EL (cell line): Measurements from ENCODE around the gene HOXD4.
A peak's percentile ranks its signal among the peaks of the same experiment; 100 is the strongest.

Source experiments
- DNase-seq: peaks from one replicate; pipeline ENCODE4 v3.0.0-alpha.2; 2016

HOXD4 gene

DNA sequence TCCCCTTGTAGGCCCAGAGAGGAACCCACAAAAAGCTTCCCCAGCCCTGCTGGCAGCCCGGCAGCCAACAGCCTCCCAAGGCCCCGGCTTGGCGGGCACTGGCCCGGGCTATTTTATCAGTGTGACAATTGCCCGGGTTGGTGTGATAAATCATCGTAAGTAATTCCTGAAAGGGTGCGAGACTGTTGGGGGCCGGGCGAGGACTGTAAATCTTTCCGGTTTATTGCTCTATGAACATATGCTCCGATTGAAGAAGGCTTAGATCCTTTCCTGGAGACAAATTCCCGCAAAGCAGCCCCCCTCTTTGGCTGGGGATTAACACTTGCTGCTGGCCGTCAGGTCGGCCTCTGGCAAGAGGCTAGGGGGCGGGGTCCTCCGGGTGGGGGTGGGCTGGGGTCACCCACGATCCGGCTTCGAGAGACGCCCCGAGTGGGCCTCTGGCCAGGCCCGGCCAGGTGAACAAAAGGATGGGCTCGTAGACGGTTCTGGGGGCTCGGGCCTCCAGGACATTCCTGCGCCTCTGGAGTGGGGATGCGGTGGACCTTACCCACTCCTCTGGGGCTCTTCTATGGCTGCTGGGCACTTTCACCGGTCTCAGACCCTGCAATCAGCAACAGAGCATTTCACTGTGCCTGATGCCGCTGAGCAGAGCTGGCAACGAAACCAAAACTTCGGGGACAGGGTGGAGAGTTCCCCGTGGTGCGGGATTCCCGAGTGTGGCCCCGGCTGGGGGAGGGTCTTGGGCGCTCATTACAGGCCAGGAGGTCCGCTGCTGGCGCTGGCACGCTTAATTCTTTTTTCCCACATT, 7.7 kb downstream of the HOXD4 start:
- DNase-seq: no peak

DNA sequence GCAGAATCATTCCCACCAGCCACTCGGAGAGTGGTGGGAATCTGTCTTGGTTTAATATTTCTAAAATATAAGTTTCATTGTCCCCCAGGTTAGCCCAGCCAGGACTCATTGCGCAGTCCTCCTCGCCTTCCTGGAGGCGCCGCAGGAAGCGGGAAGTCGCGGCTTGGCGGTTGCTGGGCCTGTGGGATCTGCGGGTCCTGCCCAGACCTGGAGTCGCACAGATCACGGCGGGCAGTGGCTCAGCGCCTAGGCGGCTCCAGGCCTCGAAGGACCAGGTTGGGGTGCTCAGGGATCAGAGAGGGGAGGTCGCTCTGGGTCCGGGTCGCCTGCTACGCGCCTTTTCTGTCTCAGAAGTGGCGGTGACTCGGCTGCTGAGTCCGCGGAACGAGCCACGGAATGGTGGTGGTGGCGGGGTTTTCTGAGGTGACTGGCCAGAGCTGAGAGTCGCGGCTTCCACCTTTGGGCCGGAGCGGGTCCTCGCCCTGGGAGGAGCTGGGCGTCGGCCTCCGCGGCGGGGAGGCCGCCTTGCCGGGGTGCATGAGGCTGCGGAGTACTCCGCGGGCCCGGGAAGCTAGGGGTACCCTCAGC, 8.4 kb downstream of the HOXD4 start:
- no peak for DNase-seq

GRCh38 chr2:176160251-176160985, 9.1 kb downstream of the HOXD4 start:
- no peak for DNase-seq

DNA sequence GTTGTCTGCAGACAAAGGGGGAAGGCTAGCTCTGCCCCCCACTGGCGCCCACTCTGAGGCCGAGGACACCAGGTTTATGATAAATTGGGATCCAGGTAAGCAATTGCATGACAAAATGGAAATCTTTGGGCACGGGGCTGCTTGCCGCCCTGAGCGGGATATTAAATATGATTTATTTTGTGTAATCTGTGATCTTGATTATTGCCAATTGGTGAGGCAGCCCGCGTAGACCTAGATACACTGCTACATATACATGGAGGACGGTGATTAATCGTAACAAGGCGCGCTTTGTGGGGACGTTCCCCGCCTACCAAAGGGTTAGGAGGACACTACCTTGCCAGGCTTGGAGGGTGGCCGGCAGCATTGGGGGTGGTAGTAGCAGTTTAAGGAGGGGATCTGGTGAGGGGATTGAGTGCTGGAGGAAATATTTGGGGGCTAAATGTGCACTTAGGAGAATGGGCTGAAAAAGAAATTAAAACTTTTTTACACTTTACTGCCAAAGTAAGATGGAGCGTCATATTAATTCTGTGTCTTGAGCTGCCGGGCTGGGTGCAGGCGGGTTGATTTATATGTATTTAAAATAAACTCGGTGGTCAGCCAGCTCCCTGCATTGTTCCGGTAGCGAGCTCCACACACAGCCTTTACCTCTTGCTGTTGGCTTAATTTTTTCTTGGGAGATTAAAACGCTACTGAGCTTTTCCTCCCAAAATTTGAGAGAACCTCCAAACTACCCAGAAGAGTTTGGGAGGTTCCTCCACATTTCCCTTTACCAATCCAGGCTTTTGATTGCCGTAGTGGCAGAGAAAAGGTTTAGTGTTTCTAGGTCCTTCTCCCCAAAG, 9.9 kb downstream of the HOXD4 start:
- no peak for DNase-seq

GRCh38 chr2:176161825-176162626, 10.7 kb downstream of the HOXD4 start:
- DNase-seq: peak; percentile 68

DNA sequence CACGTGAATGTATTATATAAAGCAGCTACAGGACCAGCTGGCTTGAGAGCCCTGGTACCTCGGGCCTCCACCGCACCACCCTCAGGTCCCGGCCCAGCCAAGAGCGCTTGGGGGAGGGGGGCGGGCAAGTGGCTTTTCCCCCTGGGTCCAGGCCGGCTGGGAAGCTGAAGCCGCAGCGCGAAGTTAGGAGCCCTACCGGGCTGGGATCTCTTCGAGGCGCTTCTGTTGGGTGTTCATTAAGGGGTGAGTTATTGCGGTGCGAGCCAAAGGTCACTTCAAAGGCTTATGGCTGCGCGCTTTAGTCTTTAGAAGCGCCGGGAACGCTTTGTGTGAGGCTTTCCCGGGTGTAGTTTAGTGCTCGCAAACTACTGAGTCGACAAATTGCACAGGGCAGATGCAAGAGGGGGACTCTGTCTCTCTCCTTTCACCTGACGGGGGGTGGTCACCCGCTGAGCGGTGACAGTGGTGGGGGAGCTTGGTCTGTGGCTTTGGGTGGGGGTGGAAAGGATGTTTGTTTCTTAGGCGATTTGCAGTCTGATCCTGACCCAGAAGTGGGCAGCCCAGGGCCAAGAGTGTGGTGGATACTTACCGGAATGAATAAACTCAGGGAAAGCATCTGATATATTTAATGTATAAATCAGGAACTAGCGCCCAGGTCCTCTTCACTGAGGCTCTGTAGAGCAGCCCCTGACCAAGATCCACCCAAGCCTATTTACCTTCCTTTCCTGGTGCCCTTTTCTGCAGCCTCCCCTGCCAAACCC, 11.7 kb downstream of the HOXD4 start:
- DNase-seq: no peak

DNA sequence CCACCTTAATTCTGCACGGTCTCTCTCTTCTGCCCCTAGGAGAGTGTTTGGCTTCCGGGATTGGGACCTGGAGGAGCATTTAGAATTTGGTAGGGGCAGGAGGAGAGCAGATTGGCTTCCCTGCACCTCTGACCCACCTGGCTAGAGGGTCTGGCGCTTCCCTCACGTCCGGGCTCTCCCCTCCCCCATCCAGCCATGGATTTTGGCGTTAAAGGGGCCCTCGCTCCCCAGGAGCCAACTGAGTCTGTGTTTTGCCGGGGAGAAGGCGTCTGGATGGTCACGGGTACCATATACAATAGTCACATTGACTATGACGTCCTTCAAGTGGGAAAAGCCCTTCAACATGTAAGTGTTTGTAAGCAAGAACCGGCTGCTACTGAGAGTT, 12.3 kb downstream of the HOXD4 start:
- no peak for DNase-seq

GRCh38 chr2:176164201-176164600, 12.9 kb downstream of the HOXD4 start:
- DNase-seq: no peak

DNA sequence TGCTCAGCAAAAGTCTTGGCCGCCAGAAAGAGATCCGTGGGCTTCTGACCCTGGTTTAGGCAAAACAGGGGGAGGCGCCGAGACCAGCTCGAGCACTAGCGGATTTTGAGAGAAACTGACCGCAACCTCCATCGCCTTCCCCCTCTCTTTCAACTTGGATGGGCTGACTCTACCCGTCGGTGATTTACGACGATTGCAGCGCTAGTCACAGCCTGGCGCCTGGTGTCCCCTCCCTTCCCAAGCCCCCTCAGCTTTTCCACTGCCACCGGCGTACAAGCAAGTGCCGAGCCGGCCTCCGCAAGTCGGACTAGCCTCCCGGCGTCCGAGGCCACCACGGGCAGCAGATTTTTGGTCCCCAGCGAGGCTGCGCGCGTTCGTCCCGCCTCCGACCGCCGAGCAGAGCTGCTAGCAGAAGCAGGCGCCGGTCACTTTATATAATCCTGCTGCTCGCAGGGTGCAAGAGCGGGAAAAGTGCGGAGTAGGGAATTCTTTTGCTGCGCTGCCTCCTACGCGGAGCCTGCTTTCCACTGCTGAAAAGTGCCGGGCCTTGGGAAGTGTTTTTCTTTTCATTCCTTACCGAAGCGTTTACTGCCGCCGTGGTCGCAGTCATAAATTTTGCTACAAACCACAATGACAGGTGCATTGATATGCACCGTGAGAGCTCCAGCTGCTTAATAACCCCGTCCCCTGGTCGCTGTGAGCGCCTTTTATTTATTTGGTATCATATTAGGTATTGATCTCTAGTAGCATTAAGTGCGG, 13.4 kb downstream of the HOXD4 start:
- no peak for DNase-seq

DNA sequence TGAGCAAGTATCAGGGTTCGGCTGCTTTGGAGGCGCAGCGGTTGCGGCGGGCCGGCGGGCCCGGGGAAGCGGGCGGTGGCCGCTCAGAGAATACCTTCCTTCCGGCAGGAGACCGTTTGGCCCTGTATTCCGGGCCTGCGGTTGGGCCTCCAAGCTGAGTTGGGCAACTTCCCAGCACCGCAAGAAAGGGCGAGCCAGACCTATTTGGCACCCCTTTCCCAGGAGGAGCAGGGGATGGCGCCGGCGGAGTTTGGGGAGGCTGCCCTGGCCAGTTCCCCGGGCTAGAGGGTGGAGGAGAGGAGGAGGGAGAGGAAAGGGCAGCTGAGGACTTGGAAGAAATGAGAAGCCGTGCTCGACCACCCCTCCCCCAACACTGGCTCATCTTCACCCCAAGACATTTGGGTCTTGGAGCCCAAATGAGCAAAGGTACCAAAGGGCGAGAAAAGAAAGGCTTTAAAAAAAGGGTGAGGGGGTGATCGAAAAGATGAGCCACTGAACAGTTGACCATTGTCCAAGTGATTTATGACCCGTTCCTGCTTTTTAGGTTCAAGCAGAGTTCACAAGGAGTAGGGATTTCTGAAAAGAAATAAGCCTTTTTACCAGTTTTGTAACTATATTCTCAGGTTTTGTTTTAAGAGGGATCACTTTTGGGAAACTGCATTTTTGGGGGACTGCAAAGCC, 14.2 kb downstream of the HOXD4 start:
- DNase-seq: no peak

DNA sequence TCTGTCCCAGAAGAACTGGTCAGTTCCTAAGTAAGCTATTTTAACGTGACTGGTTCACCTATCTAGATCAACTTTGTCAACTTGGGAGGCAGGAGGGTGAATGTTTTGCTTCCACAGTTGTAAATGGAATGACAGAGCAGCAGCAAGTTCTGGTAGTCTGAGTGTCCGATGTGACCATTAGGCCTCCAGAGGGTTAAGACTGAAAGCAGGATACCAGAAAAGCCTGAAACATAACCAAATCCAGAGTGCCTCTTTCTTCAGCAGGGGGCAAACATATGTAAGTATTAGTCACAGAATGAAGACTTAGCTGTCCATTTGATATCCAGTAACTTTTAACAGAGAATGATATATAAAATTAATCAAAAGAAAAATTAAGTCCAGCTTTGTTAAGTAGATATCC, 14.9 kb downstream of the HOXD4 start:
- no peak for DNase-seq

DNA sequence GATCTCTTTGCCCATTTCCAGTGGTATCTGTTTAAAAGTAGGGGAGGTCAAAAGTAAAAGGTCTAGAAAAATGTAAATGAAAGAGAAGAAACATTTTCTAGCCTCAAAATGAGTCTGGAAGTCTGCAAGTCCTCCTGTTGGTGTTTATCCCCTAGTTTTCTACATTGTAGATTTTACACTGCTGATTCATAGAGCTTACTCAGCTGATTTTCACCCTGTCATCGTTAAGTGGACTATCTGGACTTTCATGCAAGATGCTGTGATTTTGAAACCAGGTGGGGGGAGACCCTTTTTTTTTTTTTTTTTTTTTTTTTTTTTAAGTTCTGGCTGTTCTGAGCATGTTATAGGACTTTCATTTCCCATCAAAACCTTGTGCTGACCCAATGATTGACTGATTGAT, 16.0 kb downstream of the HOXD4 start:
- no peak for DNase-seq

DNA sequence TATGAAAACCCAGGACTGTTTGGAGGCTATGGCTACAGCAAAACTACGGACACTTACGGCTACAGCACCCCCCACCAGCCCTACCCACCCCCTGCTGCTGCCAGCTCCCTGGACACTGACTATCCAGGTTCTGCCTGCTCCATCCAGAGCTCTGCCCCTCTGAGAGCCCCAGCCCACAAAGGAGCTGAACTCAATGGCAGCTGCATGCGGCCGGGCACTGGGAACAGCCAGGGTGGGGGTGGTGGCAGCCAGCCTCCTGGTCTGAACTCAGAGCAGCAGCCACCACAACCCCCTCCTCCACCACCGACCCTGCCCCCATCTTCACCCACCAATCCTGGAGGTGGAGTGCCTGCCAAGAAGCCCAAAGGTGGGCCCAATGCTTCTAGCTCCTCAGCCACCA, 17.8 kb downstream of the HOXD4 start:
- DNase-seq: no peak

DNA sequence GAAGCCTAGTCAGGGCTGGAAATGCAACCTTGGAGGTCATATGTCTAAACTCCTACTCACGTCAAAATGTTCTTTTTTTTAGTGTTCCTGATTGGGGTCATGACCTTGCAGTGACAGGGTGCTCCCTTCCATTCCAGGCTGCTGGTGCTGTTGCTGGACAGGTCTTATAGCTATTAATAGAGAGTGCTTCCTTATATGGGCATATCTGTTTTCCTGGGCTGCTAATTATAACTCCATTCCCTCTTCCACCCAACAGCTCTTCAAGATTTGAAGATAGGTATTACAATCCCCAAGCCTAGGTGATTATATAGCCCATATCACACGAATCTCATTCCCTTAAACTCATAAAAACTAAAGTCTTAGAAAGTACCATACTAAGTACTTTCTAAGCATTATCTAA, 18.4 kb downstream of the HOXD4 start:
- no peak for DNase-seq

DNA sequence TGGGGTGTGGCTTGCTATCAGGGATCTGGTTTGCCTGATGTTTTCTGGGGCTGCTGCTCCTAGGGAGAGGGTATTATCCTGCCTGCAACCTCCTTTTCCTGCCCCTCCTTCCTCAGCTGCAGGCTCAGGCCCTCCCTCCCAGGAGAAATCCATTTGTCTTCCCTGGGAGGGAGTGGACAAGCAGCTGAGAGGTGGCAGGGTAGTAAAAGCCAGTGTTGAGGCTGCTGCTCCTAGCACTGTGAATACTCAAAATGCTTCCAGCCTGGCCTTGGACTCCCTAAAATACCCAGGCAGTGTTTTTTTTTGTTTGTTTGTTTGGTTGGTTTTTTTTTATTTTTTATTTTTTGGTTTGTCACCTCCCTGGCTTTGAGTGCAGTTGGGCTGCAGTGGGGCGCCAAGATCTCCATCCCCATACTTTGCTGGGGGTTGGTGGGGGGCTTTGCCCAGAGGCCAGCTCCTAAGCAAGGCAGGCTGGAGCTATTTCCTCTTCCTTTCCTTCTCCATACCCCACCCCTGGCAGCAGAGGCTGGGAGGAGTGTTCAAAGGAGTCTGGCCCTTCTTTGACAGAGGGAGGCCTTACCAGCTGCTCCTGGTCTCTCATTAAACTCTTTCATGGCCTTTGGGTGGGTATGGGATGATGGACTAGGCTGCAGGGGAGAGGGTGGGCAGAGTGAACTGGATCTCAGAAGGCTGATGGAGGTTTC, 19.4 kb downstream of the HOXD4 start:
- no peak for DNase-seq

DNA sequence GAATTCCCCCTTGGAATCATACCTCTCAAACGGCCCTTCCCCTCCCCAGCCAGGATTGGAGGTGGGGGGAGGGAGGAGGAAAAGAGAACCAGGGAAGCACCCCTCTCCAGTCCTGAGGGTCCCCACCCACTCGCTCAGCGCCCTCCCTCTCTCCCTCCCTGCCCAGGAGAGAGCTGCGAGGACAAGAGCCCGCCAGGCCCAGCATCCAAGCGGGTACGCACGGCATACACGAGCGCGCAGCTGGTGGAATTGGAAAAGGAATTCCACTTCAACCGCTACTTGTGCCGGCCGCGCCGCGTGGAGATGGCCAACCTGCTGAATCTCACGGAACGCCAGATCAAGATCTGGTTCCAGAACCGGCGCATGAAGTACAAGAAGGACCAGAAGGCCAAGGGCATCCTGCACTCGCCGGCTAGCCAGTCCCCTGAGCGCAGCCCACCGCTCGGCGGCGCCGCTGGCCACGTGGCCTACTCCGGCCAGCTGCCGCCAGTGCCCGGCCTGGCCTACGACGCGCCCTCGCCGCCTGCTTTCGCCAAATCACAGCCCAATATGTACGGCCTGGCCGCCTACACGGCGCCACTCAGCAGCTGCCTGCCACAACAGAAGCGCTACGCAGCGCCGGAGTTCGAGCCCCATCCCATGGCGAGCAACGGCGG, 20.1 kb downstream of the HOXD4 start:
- DNase-seq: no peak

- DNase-seq: no peak
These were observed 20.9 kb downstream of the HOXD4 start for GRCh38 chr2:176172007-176172894.
